IPS-18a (cell line): ENCODE measurements around the gene HMX3.
"Not testable (repeated sequence)": the region's sequence is repeated elsewhere in the genome, so short reads cannot be mapped to it uniquely, and the experiment has no call there.

Experiments
- H3K27ac ChIP-seq: one replicate; pipeline ENCODE4 v1.5.1; 2013; ENCODE audit warnings: low read length
- H3K27me3 ChIP-seq: one replicate; pipeline ENCODE4 v1.6.1; 2013; ENCODE audit warnings: mild to moderate bottlenecking, low read length; ENCODE audit not compliant: control insufficient read depth, insufficient read depth
- H3K36me3 ChIP-seq: one replicate; pipeline ENCODE4 v1.6.1; 2013; ENCODE audit warnings: low read depth, low read length; ENCODE audit not compliant: control insufficient read depth
- H3K4me1 ChIP-seq: one replicate; pipeline ENCODE4 v1.6.1; 2013; ENCODE audit warnings: low read depth, low read length; ENCODE audit not compliant: control insufficient read depth
- H3K4me3 ChIP-seq: one replicate; pipeline ENCODE4 v1.5.1; 2013; ENCODE audit warnings: low read length
- H3K9ac ChIP-seq: one replicate; pipeline ENCODE4 v1.6.1; 2013; ENCODE audit warnings: mild to moderate bottlenecking, low read length, moderate library complexity
- H3K9me3 ChIP-seq: one replicate; pipeline ENCODE4 v1.6.1; 2013; ENCODE audit warnings: low read depth, low read length; ENCODE audit not compliant: control insufficient read depth

Gene HMX3

GRCh38 chr10:123165445-123166072, 29.8 kb downstream of the HMX3 start:
- Histone ChIP-seq H3K4me1 (no peaks in the 10 kb centered on the region), H3K9ac (no peak overlapping the region), H3K27ac (no peak overlapping the region), H3K36me3 (peaks cover 78% of the 10 kb centered on the region), H3K27me3 (no peaks in the 10 kb centered on the region), H3K9me3 (no peaks in the 10 kb centered on the region), H3K4me3 (no peak overlapping the region)

- Histone ChIP-seq H3K9me3 (no peaks in the 10 kb centered on the region), H3K36me3 (peaks cover 68% of the 10 kb centered on the region)
These were observed 30.8 kb downstream of the HMX3 start for GRCh38 chr10:123166618-123167017.

GRCh38 chr10:123170961-123171360, 35.2 kb downstream of the HMX3 start:
- Histone ChIP-seq H3K27me3 (no peaks in the 10 kb centered on the region), H3K4me1 (no peaks in the 10 kb centered on the region), H3K9me3 (no peaks in the 10 kb centered on the region), H3K27ac (no peak overlapping the region), H3K9ac (no peak overlapping the region), H3K36me3 (peaks cover 36% of the 10 kb centered on the region), H3K4me3 (no peak overlapping the region)

More at GRCh38 chr10:123166618-123167017, 30.8 kb downstream of the HMX3 start:
- Histone ChIP-seq H3K4me1 (no peaks in the 10 kb centered on the region), H3K9ac (no peak overlapping the region), H3K4me3 (no peak overlapping the region), H3K27ac (no peak overlapping the region), H3K27me3 (no peaks in the 10 kb centered on the region)

GRCh38 chr10:123171616-123172015, 35.8 kb downstream of the HMX3 start:
- peaks cover 30% of the 10 kb centered on the region for H3K36me3 ChIP-seq
- not testable (repeated sequence) for H3K9me3 ChIP-seq, H3K9ac ChIP-seq, H3K4me1 ChIP-seq, H3K27me3 ChIP-seq, H3K27ac ChIP-seq, H3K4me3 ChIP-seq

GRCh38 chr10:123175389-123176387, 39.9 kb downstream of the HMX3 start:
- Histone ChIP-seq H3K4me1 (no peaks in the 10 kb centered on the region), H3K9ac (no peak overlapping the region), H3K4me3 (no peak overlapping the region), H3K27ac (no peak overlapping the region), H3K36me3 (peaks cover 12% of the 10 kb centered on the region), H3K9me3 (no peaks in the 10 kb centered on the region), H3K27me3 (no peaks in the 10 kb centered on the region)

GRCh38 chr10:123178390-123178789, 42.6 kb downstream of the HMX3 start:
- not testable (repeated sequence) for H3K27ac ChIP-seq

GRCh38 chr10:123180101-123181090, 44.6 kb downstream of the HMX3 start:
- no peak overlapping the region for H3K4me3 ChIP-seq
- peaks cover 6% of the 10 kb centered on the region for H3K36me3 ChIP-seq
- H3K9me3 ChIP-seq, result no peaks in the 10 kb centered on the region
- no peak overlapping the region for H3K9ac ChIP-seq
- no peak overlapping the region for H3K27ac ChIP-seq
- no peaks in the 10 kb centered on the region for H3K27me3 ChIP-seq
- no peaks in the 10 kb centered on the region for H3K4me1 ChIP-seq

More at GRCh38 chr10:123178390-123178789, 42.6 kb downstream of the HMX3 start:
- not testable (repeated sequence) for H3K4me1 ChIP-seq, H3K9me3 ChIP-seq, H3K4me3 ChIP-seq, H3K9ac ChIP-seq, H3K27me3 ChIP-seq
- peaks cover 12% of the 10 kb centered on the region for H3K36me3 ChIP-seq

- Histone ChIP-seq H3K36me3 (no peaks in the 10 kb centered on the region), H3K27me3 (no peaks in the 10 kb centered on the region), H3K4me1 (no peaks in the 10 kb centered on the region), H3K9ac (no peak overlapping the region), H3K4me3 (no peak overlapping the region), H3K9me3 (no peaks in the 10 kb centered on the region), H3K27ac (no peak overlapping the region)
These were observed 48.0 kb downstream of the HMX3 start for GRCh38 chr10:123183724-123184123.

- Histone ChIP-seq H3K27me3 (no peaks in the 10 kb centered on the region), H3K9me3 (no peaks in the 10 kb centered on the region), H3K27ac (no peak overlapping the region), H3K4me3 (no peak overlapping the region), H3K4me1 (peaks cover 2% of the 10 kb centered on the region), H3K36me3 (no peaks in the 10 kb centered on the region), H3K9ac (no peak overlapping the region)
These were observed 52.0 kb downstream of the HMX3 start for GRCh38 chr10:123187781-123188180.
